GM21447 (cell line): Measurements from ENCODE around the gene FBXL7.

Experiments used
- ATAC-seq: cut with Tn5 transposase; IDR thresholded peaks from one replicate; pipeline ENCODE4 v1.9.1; 2021; ENCODE audit not compliant: unreplicated experiment

Gene FBXL7

GRCh38 chr5:15575666-15576065, 75.7 kb downstream of the FBXL7 start:
- ATAC-seq: no peak

- no peak for ATAC-seq
Observed at GRCh38 chr5:15577132-15577531, 77.2 kb downstream of the FBXL7 start.

GRCh38 chr5:15577831-15578230, 77.9 kb downstream of the FBXL7 start:
- ATAC-seq: no peak

- no peak for ATAC-seq
Observed at GRCh38 chr5:15579193-15579990, 79.4 kb downstream of the FBXL7 start.

GRCh38 chr5:15584528-15584927, 84.5 kb downstream of the FBXL7 start:
- ATAC-seq: no peak

- no peak for ATAC-seq
Observed at GRCh38 chr5:15585128-15585527, 85.1 kb downstream of the FBXL7 start.

- ATAC-seq: no peak
Observed at GRCh38 chr5:15585841-15586591, 86.0 kb downstream of the FBXL7 start.

GRCh38 chr5:15587916-15588315, 87.9 kb downstream of the FBXL7 start:
- no peak for ATAC-seq

GRCh38 chr5:15592728-15593127, 92.7 kb downstream of the FBXL7 start:
- ATAC-seq: no peak

- ATAC-seq: no peak
Observed at GRCh38 chr5:15594977-15595568, 95.1 kb downstream of the FBXL7 start.

GRCh38 chr5:15595929-15596328, 95.9 kb downstream of the FBXL7 start:
- no peak for ATAC-seq

GRCh38 chr5:15596936-15597335, 97.0 kb downstream of the FBXL7 start:
- ATAC-seq: no peak

- ATAC-seq: no peak
Observed at GRCh38 chr5:15597804-15598203, 97.8 kb downstream of the FBXL7 start.

- ATAC-seq: no peak
Observed at GRCh38 chr5:15598294-15598902, 98.4 kb downstream of the FBXL7 start.

GRCh38 chr5:15600035-15600434, 100.1 kb downstream of the FBXL7 start:
- ATAC-seq: no peak

- no peak for ATAC-seq
Observed at GRCh38 chr5:15601274-15601673, 101.3 kb downstream of the FBXL7 start.

- no peak for ATAC-seq
Observed at GRCh38 chr5:15601853-15602252, 101.9 kb downstream of the FBXL7 start.

- ATAC-seq: no peak
Observed at GRCh38 chr5:15604986-15605385, 105.0 kb downstream of the FBXL7 start.

GRCh38 chr5:15606197-15606596, 106.2 kb downstream of the FBXL7 start:
- ATAC-seq: no peak

- no peak for ATAC-seq
Observed at GRCh38 chr5:15607076-15607475, 107.1 kb downstream of the FBXL7 start.

GRCh38 chr5:15609076-15609725, 109.2 kb downstream of the FBXL7 start:
- no peak for ATAC-seq
